Medulla oblongata (tissue), 1 donor: ENCODE results near the gene KCTD20.

ENCODE experiments used
- DNase-seq: peaks from one replicate; pipeline ENCODE4 v3.0.0-alpha.2; 2015; ENCODE audit errors: extremely low spot score

The KCTD20 gene

DNA sequence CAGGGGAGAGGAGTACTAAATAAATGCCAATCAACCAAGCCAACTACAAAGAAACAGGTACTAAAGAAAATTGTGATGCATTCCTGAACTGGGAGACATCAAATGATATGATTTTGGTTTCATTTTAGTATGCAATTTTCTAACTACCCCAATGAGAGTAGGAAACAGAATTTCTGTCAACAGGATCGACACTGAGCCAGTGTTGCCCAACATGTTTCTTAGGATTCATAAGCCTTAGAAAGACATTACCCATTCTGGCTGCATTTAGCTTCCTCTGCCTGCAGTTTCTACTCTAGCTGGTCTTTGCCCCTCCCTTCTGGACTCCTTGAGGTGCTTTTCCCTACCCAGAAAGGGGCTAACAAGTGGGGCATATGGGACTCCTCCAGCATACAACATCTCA lies 49.8 kb downstream of the KCTD20 start:
- DNase-seq: no peak

- DNase-seq: no peak
These were observed 50.5 kb downstream of the KCTD20 start for GRCh38 chr6:36493319-36493718.

- no peak for DNase-seq
These were observed 51.1 kb downstream of the KCTD20 start for GRCh38 chr6:36493859-36494258.

GRCh38 chr6:36495086-36495485 lies 52.3 kb downstream of the KCTD20 start:
- DNase-seq: no peak

DNA sequence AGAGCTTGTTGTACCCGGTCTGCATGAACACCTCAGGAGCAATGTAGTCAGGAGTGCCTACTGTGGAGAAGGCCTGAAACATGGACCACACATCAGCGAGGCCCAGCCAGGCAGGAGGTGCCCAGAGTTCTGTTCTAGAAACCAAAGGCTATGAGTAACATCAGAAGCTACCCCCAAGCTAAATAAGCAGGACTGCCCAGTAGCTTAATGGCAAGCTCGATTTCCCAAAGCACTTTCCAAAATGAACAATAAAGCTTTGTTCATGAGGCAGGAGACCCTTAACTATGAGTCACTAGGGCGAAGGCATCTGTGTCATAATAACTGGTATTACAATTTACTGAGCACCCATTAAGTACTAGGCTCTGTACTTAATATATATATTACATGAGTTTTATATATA lies 57.1 kb downstream of the KCTD20 start:
- no peak for DNase-seq

GRCh38 chr6:36501686-36502085 lies 58.9 kb downstream of the KCTD20 start:
- no peak for DNase-seq

- DNase-seq: no peak
These were observed 61.4 kb downstream of the KCTD20 start for GRCh38 chr6:36504181-36504580.

GRCh38 chr6:36504982-36505381 lies 62.2 kb downstream of the KCTD20 start:
- DNase-seq: no peak

DNA sequence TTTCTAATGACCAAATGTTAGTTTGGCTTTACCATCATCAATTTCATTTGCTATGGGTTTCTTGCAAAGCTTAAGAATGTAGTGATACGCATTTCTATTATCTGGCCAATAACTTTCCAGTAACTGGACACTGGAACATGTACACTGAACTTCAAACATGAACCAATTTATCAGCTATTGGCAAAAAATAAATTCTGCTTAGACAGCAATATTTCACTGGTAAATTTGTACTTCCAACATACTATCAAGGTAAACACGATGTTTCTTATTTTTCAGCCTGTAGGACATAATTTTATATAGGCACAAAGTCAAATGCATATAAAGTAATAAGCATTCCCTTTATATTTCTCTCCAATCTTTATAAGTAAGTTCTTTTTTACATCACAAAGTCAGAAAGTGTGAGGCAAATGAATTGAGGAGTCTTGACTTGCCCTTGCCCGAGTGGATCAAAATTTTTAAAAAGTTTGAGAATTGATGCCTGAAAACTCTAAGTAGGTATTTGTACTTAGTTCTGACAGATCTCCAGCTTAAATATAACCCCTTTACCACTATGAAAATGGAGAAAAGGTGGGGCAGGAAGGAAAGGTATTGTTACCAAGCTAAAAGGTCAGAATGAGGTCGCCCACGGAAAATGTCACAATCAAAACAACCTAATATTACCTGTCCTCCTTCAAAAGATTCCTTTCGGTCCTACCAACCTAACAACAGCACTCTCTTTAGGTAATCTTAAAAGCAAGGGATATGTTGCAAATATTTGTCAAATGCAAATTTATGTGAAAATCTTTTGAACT lies 63.1 kb downstream of the KCTD20 start:
- no peak for DNase-seq

DNA sequence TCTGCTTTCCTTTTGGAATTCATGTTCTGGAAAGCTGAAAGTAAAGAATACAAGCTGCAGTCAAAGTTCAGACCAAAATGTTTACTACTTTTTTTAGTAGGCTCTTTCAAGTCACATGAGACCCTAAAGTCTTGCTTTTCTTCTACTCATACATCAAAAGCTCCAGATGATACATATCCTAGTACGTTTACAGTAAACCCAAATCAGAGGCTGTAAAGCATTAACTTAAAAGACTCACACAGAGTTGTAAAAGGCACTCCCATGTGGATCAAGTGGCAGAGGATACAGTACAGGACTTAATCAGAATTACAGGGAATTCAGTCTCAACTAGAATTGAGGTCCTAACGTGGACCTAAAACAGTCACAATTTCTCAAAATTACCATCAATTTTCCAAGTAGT lies 63.8 kb downstream of the KCTD20 start:
- DNase-seq: no peak

GRCh38 chr6:36508532-36508931 lies 65.7 kb downstream of the KCTD20 start:
- DNase-seq: no peak

DNA sequence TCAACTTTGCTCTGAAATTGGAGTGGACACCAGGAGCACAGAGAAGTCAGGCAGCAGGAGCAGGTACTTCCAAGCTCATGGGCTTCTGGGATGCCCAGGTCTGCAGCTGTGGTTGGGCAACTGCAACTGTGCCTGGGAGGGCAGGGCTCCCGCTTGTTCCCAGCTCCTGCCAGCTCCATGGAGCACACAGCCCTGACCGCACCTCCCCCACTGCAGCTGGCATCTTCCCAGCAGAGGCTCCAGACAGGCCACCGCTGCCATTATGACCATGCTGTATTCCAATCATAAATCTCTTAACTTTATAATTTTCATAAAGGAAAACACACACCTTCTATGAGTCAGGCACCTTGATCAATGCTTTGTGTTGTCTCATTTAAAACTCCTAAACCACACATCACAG lies 67.6 kb downstream of the KCTD20 start:
- DNase-seq: no peak

GRCh38 chr6:36514554-36515456 lies 72.0 kb downstream of the KCTD20 start:
- no peak for DNase-seq

GRCh38 chr6:36515844-36516243 lies 73.0 kb downstream of the KCTD20 start:
- DNase-seq: no peak

DNA sequence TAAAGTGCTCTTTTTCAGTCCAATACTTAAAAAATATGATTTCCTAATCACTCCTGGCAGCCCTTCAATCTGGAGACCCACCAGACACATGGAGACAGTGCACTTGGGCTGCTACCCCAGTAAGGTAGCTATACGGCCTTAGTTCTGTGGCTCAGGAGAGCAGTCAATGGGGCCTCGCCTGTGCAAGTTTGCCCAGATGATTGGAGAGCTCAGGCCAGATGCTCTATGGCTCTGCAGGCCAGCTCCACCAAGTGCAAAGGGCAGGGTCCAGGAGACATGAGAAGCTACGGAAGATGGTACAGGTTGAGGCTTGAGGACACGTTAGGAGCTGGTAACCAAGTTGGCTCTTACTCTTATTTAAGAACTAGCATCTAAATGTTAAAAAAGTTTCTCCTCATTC lies 73.8 kb downstream of the KCTD20 start:
- no peak for DNase-seq

- DNase-seq: no peak
These were observed 74.2 kb downstream of the KCTD20 start for GRCh38 chr6:36516988-36517387.

DNA sequence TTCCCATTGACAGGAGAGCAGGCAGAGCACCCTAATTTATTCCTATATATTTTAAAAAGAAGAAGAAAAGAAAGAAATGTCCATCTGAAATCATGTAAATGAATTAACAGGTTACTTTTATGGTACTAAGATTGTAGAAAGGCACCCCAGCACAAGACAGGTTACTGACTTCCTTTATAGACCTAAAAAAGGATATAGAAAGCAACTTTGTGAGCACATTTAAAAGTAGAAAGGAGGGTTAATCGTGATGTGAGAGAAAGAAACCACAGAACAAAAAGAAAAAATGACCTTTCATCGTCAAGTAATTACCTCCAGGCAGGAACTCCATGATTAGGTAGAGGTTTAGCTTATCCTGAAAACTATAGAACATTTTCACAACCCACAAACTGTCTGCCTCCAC lies 74.6 kb downstream of the KCTD20 start:
- no peak for DNase-seq

DNA sequence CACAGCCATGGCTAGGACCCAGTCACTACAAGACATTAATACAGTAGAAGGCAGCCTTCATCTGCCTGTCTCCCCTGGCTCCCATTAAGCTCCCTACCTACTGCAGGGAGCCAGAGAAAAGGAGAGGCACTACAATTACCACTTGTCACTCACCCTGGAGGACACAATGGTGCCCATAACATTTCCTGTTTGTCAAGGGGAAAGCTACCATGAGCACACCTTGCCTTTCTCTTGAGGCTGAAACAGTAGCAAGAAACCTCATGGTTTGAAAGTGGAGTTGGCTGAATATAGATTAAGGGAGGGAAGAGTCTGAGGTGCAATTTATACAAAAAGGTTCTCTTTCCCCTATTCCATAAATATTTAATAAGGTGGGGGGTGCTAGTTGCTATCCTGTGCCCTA lies 76.6 kb downstream of the KCTD20 start:
- no peak for DNase-seq

GRCh38 chr6:36523451-36523850 lies 80.7 kb downstream of the KCTD20 start:
- no peak for DNase-seq

DNA sequence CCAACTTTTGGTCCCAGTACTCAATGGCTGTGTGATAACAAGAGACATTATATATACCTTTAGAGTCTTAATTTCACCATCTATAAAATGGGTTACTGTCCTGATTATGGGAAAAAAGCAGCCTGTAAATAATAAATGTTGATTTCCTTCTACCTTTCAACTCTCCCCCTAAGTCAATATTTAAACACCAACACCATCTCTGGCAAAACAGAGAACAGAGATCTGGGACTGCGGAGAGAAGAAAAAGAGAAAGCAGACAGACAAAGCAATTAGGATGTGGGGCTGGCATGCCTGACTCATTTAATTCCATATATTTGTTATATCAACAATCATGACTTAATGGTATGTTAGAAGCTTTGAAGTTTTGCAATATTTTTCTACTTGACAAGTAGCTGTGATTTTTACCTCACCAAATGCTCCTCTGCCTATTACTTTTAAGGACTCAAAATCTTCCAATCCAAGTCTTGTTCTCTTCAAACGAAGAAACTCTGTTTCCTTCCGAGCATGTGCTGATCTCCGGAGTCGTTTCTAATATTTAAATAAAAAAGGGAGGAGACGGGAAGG lies 81.2 kb downstream of the KCTD20 start:
- no peak for DNase-seq

DNA sequence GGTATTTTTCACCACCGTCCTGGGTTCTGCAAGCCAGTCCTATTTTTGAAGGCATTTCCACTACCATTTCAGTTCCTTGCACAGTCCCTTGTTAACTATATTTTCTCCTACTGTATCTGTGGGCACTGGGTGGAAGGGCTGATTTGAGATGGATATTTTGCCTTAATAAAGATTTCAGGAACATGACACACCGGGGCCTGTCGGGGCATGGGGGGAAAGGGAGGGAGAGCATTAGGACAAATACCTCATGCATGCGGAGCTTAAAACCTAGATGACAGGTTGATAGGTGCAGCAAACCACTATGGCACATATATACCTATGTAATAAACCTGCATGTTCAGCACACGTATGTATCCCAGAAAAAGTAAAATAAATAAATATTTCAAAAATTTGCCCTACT lies 82.1 kb downstream of the KCTD20 start:
- DNase-seq: no peak

- DNase-seq: no peak
These were observed 82.5 kb downstream of the KCTD20 start for GRCh38 chr6:36525346-36525745.

GRCh38 chr6:36526066-36526465 lies 83.3 kb downstream of the KCTD20 start:
- DNase-seq: no peak
